ENCODE results near the gene TTL.
A peak's percentile ranks its signal among the peaks of the same experiment; 100 is the strongest.

The TTL gene

GRCh38 chr2:112584891-112585250, 102.9 kb downstream of the TTL start:
- no peak for DNase-seq

GRCh38 chr2:112585400-112585799, 103.4 kb downstream of the TTL start:
- no peak for DNase-seq

- DNase-seq, result no peak
Observed at GRCh38 chr2:112585873-112586464, 104.0 kb downstream of the TTL start.

- peak in 2 of 3 experiments; percentile 64 to 90 for DNase-seq
Observed at GRCh38 chr2:112588611-112589045, 106.7 kb downstream of the TTL start.

All from NCI-H1417 (cell line).